ENCODE measurements around the gene NDUFAF7.

DNA sequence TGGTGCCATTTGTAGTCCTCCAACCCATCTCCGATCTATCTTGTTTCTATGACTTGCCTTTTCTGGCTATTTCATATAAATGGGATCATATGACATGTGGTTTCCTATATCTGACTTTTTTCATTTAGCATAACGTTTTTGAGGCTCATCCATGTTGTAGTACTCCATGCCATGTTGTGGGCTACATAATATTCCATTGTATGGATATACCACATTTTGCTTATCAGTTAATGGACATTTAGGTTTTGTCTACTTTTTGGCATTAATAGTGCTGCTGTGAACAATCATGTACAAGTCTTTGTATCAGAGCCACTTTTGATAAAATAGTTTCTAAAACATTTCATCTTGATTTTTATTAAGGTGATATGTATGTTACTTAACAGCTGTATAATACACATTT is 27.8 kb upstream of the NDUFAF7 start:
- TF ChIP-seq, protein P1, sequence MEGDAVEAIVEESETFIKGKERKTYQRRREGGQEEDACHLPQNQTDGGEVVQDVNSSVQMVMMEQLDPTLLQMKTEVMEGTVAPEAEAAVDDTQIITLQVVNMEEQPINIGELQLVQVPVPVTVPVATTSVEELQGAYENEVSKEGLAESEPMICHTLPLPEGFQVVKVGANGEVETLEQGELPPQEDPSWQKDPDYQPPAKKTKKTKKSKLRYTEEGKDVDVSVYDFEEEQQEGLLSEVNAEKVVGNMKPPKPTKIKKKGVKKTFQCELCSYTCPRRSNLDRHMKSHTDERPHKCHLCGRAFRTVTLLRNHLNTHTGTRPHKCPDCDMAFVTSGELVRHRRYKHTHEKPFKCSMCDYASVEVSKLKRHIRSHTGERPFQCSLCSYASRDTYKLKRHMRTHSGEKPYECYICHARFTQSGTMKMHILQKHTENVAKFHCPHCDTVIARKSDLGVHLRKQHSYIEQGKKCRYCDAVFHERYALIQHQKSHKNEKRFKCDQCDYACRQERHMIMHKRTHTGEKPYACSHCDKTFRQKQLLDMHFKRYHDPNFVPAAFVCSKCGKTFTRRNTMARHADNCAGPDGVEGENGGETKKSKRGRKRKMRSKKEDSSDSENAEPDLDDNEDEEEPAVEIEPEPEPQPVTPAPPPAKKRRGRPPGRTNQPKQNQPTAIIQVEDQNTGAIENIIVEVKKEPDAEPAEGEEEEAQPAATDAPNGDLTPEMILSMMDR (IDR thresholded peaks at IDR 0.05) = no peak
- TF ChIP-seq PHF8 (IDR thresholded peaks at IDR 0.05; ENCODE audit: borderline replicate concordance, low read depth) (no peak), POLR2A (IDR thresholded peaks at IDR 0.05; ENCODE audit: low read length) (no peak), CBX8 (IDR thresholded peaks at IDR 0.05) (no peak), SMC3 (IDR thresholded peaks at IDR 0.05) (no peak), HOXA7 (CRISPR knock-in tag; IDR thresholded peaks at IDR 0.05) (no peak), ESRRA (IDR thresholded peaks at IDR 0.05; ENCODE audit: borderline replicate concordance, low read length) (no peak), POLR2AphosphoS2 (conservative IDR thresholded peaks at IDR 0.05; ENCODE audit: low read length) (no peak), EP300 (IDR thresholded peaks at IDR 0.05) (no peak), TP53 (CRISPR knock-in tag; IDR thresholded peaks at IDR 0.05) (no peak)
- TF ChIP-seq, protein P2, sequence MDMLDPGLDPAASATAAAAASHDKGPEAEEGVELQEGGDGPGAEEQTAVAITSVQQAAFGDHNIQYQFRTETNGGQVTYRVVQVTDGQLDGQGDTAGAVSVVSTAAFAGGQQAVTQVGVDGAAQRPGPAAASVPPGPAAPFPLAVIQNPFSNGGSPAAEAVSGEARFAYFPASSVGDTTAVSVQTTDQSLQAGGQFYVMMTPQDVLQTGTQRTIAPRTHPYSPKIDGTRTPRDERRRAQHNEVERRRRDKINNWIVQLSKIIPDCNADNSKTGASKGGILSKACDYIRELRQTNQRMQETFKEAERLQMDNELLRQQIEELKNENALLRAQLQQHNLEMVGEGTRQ (IDR thresholded peaks at IDR 0.05) = no peak
- TF ChIP-seq, protein P3, sequence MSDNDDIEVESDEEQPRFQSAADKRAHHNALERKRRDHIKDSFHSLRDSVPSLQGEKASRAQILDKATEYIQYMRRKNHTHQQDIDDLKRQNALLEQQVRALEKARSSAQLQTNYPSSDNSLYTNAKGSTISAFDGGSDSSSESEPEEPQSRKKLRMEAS (IDR thresholded peaks at IDR 0.05) = no peak
- TF ChIP-seq, protein P4, sequence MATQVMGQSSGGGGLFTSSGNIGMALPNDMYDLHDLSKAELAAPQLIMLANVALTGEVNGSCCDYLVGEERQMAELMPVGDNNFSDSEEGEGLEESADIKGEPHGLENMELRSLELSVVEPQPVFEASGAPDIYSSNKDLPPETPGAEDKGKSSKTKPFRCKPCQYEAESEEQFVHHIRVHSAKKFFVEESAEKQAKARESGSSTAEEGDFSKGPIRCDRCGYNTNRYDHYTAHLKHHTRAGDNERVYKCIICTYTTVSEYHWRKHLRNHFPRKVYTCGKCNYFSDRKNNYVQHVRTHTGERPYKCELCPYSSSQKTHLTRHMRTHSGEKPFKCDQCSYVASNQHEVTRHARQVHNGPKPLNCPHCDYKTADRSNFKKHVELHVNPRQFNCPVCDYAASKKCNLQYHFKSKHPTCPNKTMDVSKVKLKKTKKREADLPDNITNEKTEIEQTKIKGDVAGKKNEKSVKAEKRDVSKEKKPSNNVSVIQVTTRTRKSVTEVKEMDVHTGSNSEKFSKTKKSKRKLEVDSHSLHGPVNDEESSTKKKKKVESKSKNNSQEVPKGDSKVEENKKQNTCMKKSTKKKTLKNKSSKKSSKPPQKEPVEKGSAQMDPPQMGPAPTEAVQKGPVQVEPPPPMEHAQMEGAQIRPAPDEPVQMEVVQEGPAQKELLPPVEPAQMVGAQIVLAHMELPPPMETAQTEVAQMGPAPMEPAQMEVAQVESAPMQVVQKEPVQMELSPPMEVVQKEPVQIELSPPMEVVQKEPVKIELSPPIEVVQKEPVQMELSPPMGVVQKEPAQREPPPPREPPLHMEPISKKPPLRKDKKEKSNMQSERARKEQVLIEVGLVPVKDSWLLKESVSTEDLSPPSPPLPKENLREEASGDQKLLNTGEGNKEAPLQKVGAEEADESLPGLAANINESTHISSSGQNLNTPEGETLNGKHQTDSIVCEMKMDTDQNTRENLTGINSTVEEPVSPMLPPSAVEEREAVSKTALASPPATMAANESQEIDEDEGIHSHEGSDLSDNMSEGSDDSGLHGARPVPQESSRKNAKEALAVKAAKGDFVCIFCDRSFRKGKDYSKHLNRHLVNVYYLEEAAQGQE (IDR thresholded peaks at IDR 0.05) = no peak
- TF ChIP-seq, protein P5, sequence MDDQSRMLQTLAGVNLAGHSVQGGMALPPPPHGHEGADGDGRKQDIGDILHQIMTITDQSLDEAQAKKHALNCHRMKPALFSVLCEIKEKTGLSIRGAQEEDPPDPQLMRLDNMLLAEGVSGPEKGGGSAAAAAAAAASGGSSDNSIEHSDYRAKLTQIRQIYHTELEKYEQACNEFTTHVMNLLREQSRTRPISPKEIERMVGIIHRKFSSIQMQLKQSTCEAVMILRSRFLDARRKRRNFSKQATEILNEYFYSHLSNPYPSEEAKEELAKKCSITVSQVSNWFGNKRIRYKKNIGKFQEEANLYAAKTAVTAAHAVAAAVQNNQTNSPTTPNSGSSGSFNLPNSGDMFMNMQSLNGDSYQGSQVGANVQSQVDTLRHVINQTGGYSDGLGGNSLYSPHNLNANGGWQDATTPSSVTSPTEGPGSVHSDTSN (IDR thresholded peaks at IDR 0.05) = no peak
